Left hindlimb (tissue), 1 donor: ENCODE data around the gene PUS3.
"Not testable (repeated sequence)": the region's sequence is repeated elsewhere in the genome, so short reads cannot be mapped to it uniquely, and the experiment has no call there.

Experiments
- DNase-seq: peaks from one replicate; pipeline ENCODE4 v3.0.0-alpha.2; 2018

Gene PUS3

DNA sequence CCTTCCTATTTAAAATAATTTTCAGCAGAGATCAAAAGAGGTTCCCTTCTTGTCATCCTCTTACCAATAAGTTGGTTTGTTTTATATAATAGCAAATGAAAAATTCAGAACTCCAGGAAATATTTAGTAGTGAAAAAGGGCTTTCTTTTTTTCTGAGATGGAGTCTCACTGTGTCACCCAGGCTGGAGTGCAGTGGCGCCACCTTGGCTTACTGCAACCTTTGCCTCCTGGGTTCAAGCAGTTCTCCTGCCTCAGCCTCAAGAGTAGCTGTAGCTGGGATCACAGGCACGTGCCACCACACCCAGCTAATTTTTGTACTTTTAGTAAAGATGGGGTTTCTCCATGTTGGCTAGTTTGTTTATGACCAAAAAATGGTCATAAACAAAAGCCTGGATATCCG is 11.6 kb upstream of the PUS3 start:
- DNase-seq = not testable (repeated sequence)

DNA sequence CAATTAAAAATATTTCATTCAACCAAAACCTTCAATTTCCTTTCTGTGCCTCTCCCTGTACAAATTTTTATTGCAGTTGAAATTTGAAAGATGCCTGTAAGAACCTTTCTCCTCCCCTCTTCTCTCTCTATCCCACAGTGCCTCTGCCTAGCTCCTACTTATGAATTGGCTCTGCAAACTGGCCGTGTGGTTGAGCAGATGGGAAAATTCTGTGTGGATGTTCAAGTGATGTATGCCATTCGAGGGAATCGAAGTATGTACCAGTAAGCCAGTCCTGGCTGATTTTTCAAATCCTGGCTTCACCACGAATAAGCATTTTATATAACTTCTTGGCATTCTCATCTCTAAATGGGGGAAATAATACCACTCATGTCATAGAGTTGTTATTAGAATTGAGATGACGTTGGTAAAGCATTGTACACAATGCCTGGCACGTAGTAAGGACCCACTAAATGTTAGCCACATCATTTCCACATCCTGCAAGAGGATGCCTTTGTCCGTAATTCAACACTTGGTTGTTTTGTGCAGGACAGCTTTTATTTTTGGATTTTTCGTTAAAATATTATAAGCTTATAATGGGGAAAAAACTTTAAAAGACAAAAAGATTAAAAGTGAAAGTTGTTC is 7.3 kb upstream of the PUS3 start:
- no peak for DNase-seq

DNA sequence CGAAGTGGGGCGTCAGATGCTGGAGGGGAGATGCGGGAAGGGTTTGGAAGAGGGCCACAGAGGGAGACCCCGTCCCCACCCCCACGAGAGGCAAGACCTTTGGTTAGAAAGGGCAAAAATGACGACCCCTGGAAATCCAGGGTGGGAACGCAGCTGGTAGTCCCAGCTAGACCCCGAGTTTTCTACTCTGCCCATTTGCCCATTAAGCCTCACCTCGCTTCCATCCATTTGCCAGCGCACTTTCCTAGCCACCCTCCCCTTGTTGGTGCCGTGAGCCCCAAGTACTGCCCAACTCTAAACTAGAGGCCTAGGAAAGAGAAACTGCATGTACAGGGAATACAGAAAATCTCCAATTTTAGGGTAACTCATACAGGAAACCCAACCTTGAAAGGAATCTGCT is 1.7 kb upstream of the PUS3 start:
- no peak for DNase-seq

DNA sequence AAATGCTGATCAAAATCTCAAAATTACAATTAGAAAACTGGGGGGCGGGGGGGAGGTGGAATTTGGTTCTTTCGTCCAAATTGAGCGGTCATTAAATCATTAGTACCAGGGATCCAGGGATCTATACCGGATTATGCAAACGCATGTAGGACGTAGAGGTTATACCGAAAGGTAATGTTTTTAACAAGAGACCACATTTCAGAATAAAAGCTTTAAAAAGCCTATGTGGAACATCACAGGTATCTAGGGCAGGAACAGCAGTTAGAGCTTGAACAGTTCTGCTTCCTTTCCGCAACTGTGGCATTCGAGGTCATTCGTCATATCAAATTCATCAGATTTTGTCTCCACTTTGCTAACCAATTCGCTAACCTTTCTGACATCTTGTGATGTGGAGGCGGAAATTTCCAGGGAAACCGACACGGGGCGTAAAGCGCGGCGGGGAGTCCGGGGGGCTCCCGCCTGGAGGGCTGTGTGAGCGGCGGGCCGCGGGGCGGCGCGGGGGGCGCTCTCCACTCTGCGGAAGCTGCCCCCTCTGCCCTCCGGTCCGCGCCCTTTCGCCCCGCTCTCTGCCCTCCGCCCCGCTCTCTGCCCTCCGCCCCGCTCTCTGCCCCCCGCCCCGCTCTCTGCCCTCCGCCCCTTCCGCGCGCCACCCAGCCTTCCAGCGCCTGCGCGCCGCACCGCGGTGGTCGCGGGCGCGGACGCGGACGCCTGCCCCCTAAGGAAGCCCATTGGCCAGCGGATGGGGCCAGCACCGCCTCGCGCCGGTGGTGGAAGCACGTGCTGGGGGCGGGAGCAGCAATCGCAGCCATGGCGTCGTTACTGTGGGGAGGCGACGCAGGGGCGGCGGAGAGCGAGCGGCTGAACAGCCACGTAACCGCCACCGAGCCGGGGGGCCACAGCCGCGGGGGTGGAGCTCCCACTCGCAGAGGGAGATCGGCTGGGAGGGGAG is 979 bp upstream of the PUS3 start, which contains the start of gene DDX25:
DDX25 (plus strand) TSS at position 798 of the 949 bp plus-strand sequence; CDS start at position 808, 10 bp downstream.
- DNase-seq = peak; percentile 47

DNA sequence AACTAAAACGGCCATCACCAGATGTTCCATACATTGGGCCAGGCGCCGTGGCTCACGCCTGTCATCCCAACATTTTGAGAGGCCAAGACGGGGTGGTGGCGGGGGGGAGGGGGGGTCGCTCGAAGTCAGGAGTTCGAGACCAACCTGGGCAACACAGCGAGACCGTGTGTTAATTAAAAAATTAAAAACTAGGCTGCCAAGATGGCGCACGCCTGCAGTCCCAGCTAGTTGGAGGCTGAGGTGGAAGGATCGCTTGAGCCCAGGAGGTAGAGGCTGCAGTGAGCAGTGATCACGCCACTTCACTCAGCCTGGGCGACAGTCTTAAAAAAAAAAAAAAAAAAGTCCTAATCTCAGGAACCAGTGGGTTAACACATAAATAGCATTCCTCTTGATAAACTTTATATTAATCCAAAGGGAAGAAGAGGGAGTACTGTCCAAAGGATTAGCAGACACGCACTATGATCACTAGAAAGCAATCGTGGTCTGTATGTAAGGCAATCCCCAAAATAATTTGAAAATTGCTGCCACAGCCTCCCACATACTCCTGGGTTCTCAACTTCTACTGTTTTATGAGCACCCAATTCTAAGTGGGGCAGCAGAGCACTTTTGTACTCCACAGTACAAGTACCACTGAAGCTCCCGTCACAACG is 604 bp downstream of the PUS3 start:
- no peak for DNase-seq

DNA sequence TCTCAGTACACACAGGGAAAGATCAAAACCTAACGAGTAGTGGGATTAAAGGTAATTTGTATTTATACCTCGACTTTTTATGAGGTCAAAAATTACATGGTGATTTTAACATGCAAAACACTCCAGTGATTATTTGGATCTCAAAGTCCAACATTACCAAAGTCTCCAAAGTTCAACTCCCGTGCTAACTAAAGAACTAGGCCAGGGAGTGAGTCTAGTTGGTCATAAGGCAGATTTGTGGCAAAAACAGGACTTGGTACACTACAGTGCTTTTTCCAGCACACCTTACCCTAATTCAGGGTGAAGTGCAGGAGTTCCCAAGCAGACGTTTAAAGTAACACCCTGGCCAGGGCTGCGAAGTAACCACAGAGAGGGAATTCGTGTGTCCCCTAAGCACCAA is 1.1 kb downstream of the PUS3 start:
- no peak for DNase-seq

DNA sequence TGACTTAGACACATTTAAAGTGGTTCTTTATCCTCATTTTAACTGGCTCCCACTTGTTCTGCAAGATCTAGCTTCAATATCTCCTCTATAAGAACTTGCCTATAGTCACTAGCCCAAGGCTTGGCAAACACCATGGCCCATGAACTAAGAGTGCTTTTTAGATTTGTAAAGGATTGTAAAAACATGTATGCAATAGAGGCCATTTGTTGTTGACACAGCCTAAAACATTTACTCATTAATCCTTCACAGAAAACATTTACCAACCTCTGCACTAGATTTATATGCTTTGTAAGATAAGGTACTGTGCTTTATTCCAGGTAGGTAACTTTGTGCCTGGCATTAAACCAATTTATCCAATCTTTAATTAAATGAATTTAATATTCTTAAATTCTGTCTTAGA is 10.0 kb downstream of the PUS3 start:
- DNase-seq = no peak

DNA sequence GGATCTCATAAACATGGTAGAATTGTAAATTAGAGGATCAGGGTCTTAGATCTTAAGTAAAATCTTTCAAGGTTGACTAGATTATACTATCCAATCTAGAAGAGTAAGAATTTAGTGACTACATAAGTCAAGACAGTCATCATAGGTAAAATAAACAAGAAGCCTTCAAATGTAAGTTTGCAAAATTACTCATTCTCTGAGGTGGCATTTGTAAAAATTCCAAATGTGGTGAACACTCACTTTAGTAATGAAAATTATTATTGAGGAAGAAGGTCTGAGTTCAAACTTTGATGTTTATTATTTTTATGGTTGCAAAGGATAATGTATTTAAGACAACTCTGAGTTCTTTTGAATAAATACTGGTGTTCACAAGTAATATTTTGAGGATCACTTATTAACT is 10.9 kb downstream of the PUS3 start:
- DNase-seq = no peak

DNA sequence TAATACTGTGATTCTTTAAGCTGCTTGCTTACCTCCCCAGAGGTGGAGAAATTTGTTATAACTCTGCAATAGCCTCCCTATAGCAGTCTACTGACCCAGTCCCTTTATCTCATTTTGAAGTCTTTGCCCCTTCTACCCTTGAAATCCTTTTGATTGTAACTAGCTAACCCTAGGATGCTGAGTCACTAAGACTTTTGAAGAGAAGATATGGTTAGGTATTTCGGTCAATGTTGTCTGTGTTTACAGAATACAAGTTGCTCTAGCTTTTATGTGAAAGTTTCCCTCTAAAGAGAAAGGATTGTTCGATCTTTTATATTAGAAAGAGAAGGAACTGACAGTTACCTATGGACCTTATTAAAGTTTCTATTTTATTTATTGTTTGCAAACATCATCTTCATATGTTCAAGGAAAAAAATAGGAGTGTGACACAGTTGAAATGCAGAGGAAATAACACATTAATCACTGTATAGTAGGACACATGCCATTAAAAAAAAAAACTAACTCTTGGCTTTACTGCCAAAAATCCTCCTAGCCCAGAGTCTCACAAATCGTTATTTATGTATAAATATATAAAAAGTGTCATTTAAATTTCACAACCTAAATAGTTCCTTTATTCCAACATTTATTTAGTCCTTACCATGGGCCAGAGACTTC is 12.4 kb downstream of the PUS3 start:
- DNase-seq = no peak

DNA sequence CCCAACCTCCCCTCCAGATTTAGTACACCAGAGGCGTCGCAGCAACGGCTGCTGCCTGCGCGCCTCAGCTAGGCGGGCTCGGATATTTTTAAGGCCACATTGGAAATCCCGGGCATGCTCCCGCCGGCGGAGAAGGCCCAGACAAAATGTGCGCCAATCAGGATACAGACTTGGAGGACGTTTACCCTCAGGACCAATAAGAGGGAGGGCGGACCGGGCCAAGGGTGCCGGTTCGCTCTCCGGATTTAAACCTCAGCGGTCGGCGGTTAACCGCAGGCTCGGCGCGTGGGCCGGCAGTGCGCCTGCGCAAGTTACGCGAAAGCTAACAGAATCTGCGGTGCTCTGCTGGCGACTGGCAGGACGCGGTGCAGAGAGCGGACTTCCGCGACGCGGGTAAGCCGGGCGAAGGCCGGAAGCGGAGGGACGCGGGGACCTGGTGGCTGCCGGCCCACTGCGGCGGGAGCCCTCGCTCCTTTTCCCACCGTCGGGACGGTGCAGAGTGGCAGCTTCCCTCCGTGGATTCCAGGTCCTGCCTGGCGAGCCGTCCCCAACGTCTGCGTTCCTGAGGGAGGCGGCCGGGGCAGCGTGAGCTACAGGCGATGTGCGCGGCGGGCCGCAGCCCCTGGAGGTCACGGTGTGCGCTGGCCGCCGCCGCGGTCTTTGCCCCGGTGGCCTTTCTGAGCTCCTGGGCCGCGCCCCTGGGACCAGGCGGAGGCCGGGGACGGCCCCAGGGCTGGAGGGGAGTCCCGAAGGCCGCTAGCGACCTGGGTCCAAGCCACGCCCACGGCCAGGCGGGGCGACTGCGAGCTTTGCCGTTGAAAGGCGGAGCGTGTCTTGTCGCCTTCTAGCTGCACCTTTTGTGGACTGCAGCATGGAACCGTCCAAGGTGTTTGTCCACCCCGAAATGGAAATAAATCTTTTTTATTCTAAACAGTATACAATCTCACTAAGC is 15.4 kb downstream of the PUS3 start, which contains the start of gene HYLS1:
HYLS1 (plus strand) TSS at position 296 of the 952 bp plus-strand sequence. CDS start 11,701 bp downstream, outside the sequence.
- DNase-seq = peak; percentile 96

DNA sequence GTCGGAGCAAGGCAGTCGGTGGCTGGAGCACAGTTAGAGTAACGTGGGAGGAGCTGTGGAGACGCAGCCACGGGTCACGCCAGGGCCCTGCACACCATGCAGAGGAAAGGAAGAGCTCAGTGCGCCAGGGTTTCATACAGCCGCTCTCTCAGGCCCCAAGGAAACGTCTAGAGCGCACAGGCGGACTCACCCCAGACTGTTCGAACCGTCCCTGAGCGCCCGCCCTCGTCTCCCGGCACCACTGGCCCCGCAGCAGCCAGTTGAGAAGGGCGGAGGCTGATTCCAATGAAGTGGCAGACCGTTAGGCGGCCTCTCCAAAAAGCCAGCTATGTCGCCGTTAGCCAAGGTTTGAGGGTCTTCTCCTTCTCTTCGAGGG is 16.0 kb downstream of the PUS3 start:
- peak; percentile 70 for DNase-seq

DNA sequence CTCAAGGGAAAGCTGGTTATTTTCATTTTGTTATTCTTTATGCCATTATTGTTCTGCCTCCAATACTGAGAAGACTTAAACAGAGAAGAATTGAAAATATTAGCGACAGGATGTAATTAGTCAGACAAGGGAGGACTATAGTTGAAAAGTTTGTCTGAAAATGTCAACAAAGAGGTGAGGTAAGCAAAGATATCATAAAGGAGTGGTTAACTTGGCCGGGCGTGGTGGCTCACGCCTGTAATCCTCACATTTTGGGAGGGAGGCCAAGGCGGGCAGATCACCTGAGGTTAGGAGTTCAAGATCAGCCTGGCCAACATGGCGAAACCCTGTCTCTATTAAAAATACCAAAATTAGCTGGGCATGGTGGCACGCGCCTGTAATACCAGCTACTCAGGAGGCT is 19.6 kb downstream of the PUS3 start:
- DNase-seq = no peak

DNA sequence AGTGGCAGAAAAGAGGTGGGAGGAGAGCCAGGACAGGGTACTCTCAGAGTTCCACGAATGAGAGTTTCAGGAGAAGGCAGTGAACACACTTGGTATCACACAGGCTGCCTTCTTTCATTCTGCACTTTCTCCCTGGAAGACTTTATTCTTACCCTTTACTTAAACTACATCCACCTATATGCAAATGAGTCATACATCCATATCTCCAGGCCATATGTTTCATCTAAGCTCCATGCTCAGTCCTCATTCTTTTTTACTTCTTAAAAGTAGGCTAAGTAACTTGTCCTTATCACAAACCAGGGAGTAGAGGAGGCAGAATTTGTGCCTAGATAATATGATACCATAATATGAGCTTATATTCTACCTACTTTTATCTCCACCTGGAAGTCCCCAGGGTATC is 21.7 kb downstream of the PUS3 start:
- DNase-seq = no peak

DNA sequence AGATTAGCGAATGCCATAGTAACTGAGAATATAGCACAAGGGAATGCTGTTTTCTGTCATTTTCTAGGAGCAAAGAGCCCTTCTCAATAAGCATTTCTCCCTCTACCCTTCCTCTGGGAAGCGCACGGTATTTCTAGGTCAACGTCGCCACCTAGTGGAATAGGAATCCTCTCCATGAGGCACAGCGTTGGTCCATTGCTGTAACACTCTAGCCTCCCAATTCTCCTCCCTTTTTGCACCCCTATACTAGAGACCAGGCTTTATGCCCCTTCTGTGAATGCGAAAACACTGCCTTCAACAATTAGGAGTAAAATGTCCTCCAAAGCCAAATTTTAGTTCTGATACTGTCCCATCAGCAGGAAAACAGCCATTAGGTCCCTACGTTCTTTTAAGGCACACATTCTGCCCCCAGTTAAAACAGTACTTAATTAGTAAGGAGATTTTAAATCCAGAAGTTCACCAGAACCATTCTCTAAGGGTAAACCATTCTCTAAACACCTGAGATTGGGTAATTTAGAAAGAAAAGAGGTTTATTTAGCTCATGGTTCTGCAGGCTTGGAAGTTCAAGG is 28.4 kb downstream of the PUS3 start:
- no peak for DNase-seq

DNA sequence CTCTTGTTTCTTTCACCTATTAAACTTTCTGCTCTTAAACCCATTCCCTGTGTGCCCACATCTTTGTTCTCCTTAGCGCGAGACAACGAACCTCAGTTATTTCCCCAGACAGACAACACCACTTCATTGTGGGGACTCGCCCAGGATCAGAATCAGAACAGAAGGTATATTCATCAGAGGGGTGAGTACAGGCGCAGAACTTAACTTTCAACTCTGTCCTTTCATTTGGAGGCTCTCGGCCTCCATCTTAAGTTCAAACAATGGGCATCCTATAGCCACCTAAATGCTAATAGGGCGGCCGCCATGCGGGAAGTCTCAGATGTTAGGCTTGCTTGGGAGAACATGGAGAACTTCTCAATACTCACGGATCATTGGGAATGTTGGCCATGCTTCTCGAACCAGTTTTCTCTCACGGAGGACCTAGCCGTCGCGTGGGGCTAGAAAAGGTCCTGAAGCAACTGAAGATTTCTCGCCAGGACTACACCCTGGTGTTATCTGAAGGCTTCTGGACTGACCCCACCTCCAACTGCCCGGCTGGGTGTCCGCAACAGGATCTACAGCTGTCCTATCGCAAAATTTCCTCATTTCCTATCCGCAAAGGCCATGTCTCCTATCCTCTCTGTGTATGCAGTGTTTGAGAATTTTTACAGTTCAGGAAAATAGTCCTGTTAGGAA is 29.0 kb downstream of the PUS3 start:
- DNase-seq = no peak

DNA sequence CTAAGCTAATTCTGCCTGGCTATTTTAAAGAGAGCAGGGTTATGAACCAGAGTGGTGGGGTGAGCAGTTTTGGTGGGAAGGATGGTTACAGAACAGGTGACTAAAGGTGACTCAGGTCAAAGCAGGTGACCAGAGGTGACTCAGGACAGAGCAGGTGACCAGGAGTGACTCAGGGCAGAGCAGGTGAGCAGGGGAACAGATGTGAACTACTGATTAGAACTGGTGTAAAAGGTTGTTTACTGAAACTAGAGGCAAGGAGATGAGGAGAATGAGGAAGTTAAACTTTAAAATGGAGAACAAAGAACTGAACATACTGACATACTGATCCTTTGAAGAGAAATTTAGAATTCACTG is 30.9 kb downstream of the PUS3 start:
- no peak for DNase-seq

DNA sequence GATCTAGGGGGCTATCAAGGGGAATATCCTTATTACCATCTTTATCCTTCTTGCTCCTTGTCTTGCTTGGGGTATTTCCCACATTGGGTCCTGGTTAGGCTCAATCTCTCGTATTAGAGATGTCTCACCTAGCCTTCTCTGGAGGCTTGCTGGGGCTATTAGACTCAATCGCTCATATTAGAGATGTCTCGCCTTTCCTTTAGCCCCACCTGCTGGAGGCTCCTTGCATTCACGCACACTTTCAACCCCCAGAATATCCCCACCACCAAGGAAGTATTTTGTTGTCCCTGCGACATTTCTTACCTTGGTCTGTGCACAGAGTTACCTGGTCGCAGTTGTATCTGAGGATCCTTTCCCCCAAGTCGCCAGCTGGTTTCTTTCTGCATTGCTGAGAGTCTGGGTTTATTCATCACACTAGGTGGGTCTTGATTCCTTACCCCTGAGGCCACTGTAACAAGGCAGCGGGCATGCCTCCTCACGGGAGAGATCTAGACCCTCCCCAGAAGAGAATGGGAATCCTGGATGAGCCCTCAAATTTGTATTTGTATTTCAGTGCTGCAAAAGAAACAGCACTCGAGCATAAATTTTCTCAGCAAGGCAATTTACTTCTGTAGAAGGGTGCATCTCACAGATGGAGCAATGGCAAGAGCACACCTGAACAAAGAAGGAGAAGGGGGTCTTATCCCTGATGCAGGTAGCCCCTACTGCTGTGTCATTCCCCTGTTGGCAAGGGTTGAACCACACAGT is 31.4 kb downstream of the PUS3 start:
- DNase-seq = no peak

DNA sequence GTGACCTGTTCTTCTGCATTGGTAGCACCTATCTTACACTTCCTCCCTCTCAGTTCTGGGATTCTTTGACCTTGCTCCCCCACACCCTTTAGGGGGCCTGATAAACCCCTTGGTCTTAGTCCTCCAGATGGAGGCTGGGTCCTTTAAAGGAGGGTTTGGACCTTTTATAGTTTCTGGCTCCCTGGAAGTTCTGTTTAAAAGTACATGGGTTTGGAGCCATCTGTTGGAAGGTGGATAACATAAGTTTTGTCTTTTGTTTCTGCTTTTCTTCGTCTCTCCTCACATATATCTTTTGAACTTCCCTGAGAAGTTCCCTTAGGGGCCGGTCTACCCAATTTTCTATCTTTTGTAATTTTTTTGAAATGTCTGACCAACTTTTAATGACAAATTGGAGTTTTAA is 33.5 kb downstream of the PUS3 start:
- DNase-seq = no peak

DNA sequence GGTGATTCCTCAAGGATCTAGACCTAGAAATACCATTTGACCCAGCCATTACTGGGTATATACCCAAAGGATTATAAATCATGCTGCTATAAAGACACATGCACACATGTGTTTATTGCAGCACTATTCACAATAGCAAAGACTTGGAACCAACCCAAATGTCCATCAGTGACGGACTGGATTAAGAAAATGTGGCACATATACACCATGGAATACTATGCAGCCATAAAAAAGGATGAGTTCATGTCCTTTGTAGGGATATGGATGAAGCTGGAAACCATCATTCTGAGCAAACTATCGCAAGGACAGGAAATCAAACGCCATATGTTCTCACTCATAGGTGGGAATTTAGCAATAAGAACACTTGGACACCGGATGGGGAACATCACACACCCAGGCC is 37.7 kb downstream of the PUS3 start:
- not testable (repeated sequence) for DNase-seq

DNA sequence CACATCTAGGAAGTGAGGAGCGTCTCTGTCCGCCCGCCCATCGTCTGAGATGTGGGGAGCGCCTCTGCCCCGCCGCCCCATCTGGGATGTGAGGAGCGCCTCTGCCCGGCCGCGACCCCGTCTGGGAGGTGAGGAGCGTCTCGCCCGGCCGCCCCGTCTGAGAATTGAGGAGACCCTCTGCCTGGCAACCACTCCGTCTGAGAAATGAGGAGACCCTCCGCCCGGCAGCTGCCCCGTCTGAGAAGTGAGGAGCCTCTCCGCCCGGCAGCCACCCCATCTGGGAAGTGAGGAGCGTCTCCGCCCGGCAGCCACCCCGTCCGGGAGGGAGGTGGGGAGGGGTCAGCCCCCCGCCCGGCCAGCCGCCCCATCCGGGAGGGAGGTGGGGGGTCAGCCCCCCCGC is 40.2 kb downstream of the PUS3 start:
- DNase-seq = not testable (repeated sequence)
